Hepatocyte (in vitro differentiated cells): Measurements from ENCODE around the gene EXOC3.

Experiments
- CTCF ChIP-seq: fragments of 200-600 bp; sonication (generic); IDR thresholded peaks from 2 replicates; pipeline ENCODE4 v1.5.1; 2016; ENCODE audit warnings: antibody characterized with exemption, mild to moderate bottlenecking; ENCODE audit not compliant: poor library complexity
- EZH2 ChIP-seq: fragments of 200-600 bp; sonication (generic); IDR thresholded peaks from 2 replicates; pipeline ENCODE4 v1.6.1; 2016; ENCODE audit warnings: antibody characterized with exemption, mild to moderate bottlenecking, borderline replicate concordance
- EZH2phosphoT487 ChIP-seq: fragments of 200-600 bp; sonication (generic); IDR thresholded peaks from one replicate; pipeline ENCODE4 v1.6.1; 2018; ENCODE audit warnings: antibody characterized with exemption, mild to moderate bottlenecking, low read depth, moderate library complexity; ENCODE audit not compliant: unreplicated experiment, severe bottlenecking

- no peak for TF ChIP-seq EZH2
- TF ChIP-seq CTCF, result no peak
- TF ChIP-seq EZH2phosphoT487, result no peak
Measured at GRCh38 chr5:457195-457961, 14.4 kb downstream of the EXOC3 start.
